Neural progenitor cell (in vitro differentiated cells): ENCODE results near the gene TPGS1. TPM values are rescaled to one million over a fixed set of nuclear protein-coding genes. Genes with fewer than 3 reads are reported as not detected.

Experiments used
- DNase-seq: peaks from one replicate; pipeline ENCODE4 v3.0.0-alpha.2; 2016; ENCODE audit warnings: low spot score
- H2AFZ ChIP-seq: fragments of 200-600 bp; sonication (generic); replicated peaks from 2 replicates; pipeline ENCODE4 v1.6.1; 2016; ENCODE audit warnings: antibody characterized with exemption
- H3F3A ChIP-seq: fragments of 200-600 bp; sonication (generic); 2 replicates; pipeline ENCODE4 v1.6.1; 2016; ENCODE audit warnings: antibody characterized with exemption, low read depth
- H3K27ac ChIP-seq: fragments of 200-600 bp; sonication (generic); 2 replicates; pipeline ENCODE4 v1.5.1; 2016; ENCODE audit warnings: mild to moderate bottlenecking
- H3K27me3 ChIP-seq: fragments of 200-600 bp; sonication (generic); 2 replicates; pipeline ENCODE4 v1.6.1; 2016; ENCODE audit warnings: mild to moderate bottlenecking, moderate library complexity
- H3K36me3 ChIP-seq: fragments of 200-600 bp; sonication (generic); 2 replicates; pipeline ENCODE4 v1.5.1; 2016
- H3K4me1 ChIP-seq: fragments of 200-600 bp; sonication (generic); 2 replicates; pipeline ENCODE4 v1.6.1; 2016; ENCODE audit warnings: mixed run types
- H3K4me2 ChIP-seq: fragments of 200-600 bp; sonication (generic); 2 replicates; pipeline ENCODE4 v1.6.1; 2016
- H3K4me3 ChIP-seq: fragments of 200-600 bp; sonication (generic); 2 replicates; pipeline ENCODE4 v1.5.1; 2016
- H3K79me2 ChIP-seq: fragments of 200-600 bp; sonication (generic); 2 replicates; pipeline ENCODE4 v1.6.1; 2016; ENCODE audit warnings: low read depth
- H3K9ac ChIP-seq: fragments of 200-600 bp; sonication (generic); 2 replicates; pipeline ENCODE4 v1.6.1; 2016
- H3K9me3 ChIP-seq: fragments of 200-600 bp; sonication (generic); 2 replicates; pipeline ENCODE4 v1.5.1; 2016; ENCODE audit warnings: low read depth
- H4K20me1 ChIP-seq: fragments of 200-600 bp; sonication (generic); 2 replicates; pipeline ENCODE4 v1.6.1; 2016; ENCODE audit warnings: low read depth
- H3K27ac Mint-ChIP-seq: 3 replicates; pipeline ENCODE4 v1.8.0; 2021; ENCODE audit warnings: mixed read lengths
- H3K27me3 Mint-ChIP-seq: 2 replicates; pipeline ENCODE4 v1.8.0; 2022; ENCODE audit warnings: low read depth, mild to moderate bottlenecking, inconsistent platforms, moderate library complexity, mixed read lengths; ENCODE audit not compliant: insufficient read depth
- H3K36me3 Mint-ChIP-seq: 3 replicates; pipeline ENCODE4 v1.8.0; 2021; ENCODE audit warnings: mixed read lengths
- H3K4me1 Mint-ChIP-seq: 3 replicates; pipeline ENCODE4 v1.8.0; 2021; ENCODE audit warnings: mixed read lengths
- H3K4me3 Mint-ChIP-seq: 3 replicates; pipeline ENCODE4 v1.8.0; 2021; ENCODE audit warnings: mild to moderate bottlenecking, moderate library complexity, mixed read lengths
- H3K9me3 Mint-ChIP-seq: 3 replicates; pipeline ENCODE4 v1.8.0; 2020; ENCODE audit warnings: mixed read lengths
- CTCF ChIP-seq: fragments of 200-600 bp; sonication (generic); IDR thresholded peaks from 2 replicates; pipeline ENCODE4 v1.5.1; 2017; ENCODE audit warnings: antibody characterized with exemption, mild to moderate bottlenecking
- EZH2 ChIP-seq: fragments of 200-600 bp; sonication (generic); IDR thresholded peaks from 2 replicates; pipeline ENCODE4 v1.6.1; 2017; ENCODE audit warnings: antibody characterized with exemption, mild to moderate bottlenecking, moderate library complexity
- EZH2phosphoT487 ChIP-seq: fragments of 200-600 bp; sonication (generic); IDR thresholded peaks from 2 replicates; pipeline ENCODE4 v1.6.1; 2017; ENCODE audit warnings: antibody characterized with exemption
- total RNA-seq: library from RNA; depleted of rRNA; stranded (reverse); fragments of >200 nt; gene quantifications from 2 replicates; pipeline ENCODE4 v1.2.3, GENCODE V29; 2015; ENCODE audit warnings: low replicate concordance

The TPGS1 gene
- total RNA-seq, 1 donor from 2014 or later = 9.4 TPM

GRCh38 chr19:542173-542866 lies 35.0 kb downstream of the TPGS1 start:
- H3K4me1 ChIP-seq = no peaks in the 10 kb centered on the region
- no peaks in the 10 kb centered on the region for H3F3A ChIP-seq
- Mint-ChIP-seq H3K27me3 (peaks cover 6% of the 10 kb centered on the region), H3K4me1 (no peaks in the 10 kb centered on the region), H3K4me3 (no peak overlapping the region), H3K36me3 (peaks cover 10% of the 10 kb centered on the region), H3K27ac (no peak overlapping the region), H3K9me3 (no peaks in the 10 kb centered on the region)
- no peaks in the 10 kb centered on the region for H3K36me3 ChIP-seq
- no peak for DNase-seq
- H3K4me2 ChIP-seq = no peak overlapping the region
- peaks cover 14% of the 10 kb centered on the region for H4K20me1 ChIP-seq
- H3K27me3 ChIP-seq = no peaks in the 10 kb centered on the region
- no peak overlapping the region for H2AFZ ChIP-seq
- H3K9ac ChIP-seq = no peak overlapping the region
- H3K9me3 ChIP-seq = no peaks in the 10 kb centered on the region
- no peaks in the 10 kb centered on the region for H3K79me2 ChIP-seq
- no peak for TF ChIP-seq EZH2
- TF ChIP-seq CTCF = no peak
- TF ChIP-seq EZH2phosphoT487 = no peak
- H3K27ac ChIP-seq = no peak overlapping the region
- H3K4me3 ChIP-seq = no peak overlapping the region

- Mint-ChIP-seq H3K27ac (no peak within 1 kb of the TSS), H3K4me1 (no peaks in the 10 kb centered on the region), H3K4me3 (no peak within 1 kb of the TSS), H3K9me3 (no peaks in the 10 kb centered on the region), H3K27me3 (peaks cover 6% of the 10 kb centered on the region), H3K36me3 (peaks cover 3% of the 10 kb centered on the region)
- Histone ChIP-seq H2AFZ (no peak within 1 kb of the TSS), H3K27ac (no peak within 1 kb of the TSS), H3K36me3 (no peaks in the 10 kb centered on the region), H3K79me2 (no peaks in the 10 kb centered on the region), H3K4me3 (no peak within 1 kb of the TSS), H4K20me1 (peaks cover 5% of the 10 kb centered on the region), H3F3A (no peaks in the 10 kb centered on the region), H3K9ac (no peak within 1 kb of the TSS), H3K4me1 (no peaks in the 10 kb centered on the region), H3K27me3 (no peaks in the 10 kb centered on the region), H3K4me2 (no peak within 1 kb of the TSS), H3K9me3 (no peaks in the 10 kb centered on the region)
- no peak for TF ChIP-seq EZH2phosphoT487
- TF ChIP-seq CTCF = no peak
- TF ChIP-seq EZH2 = no peak
- DNase-seq = no peak
Measured at GRCh38 chr19:543910-544608, 36.8 kb downstream of the TPGS1 start, which contains the start of gene GZMM. GZMM (plus strand) TSS chr19:544053; CDS start chr19:544072, 19 bp downstream.

DNA sequence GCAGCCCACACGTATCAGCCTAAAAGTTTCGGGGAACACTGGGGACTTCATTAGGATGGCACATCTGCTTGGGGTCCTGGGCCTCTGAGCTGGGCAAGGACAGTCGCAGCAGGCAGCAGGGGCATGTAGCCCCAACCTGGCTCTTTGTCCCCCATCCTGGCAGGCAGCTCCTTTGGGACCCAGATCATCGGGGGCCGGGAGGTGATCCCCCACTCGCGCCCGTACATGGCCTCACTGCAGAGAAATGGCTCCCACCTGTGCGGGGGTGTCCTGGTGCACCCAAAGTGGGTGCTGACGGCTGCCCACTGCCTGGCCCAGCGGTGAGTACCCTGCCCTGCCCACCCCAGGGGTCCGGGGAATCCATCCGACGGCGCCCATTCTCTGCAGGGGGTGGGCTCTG lies 39.8 kb downstream of the TPGS1 start:
- DNase-seq = no peak
- H2AFZ ChIP-seq = no peak overlapping the region
- H3K36me3 Mint-ChIP-seq = peaks cover 3% of the 10 kb centered on the region

More for the DNA sequence above, 39.8 kb downstream of the TPGS1 start:
- no peak overlapping the region for H3K9ac ChIP-seq
- Mint-ChIP-seq H3K27ac (no peak overlapping the region), H3K9me3 (no peaks in the 10 kb centered on the region), H3K4me1 (peaks cover 5% of the 10 kb centered on the region), H3K4me3 (no peak overlapping the region), H3K27me3 (peaks cover 8% of the 10 kb centered on the region)
- no peaks in the 10 kb centered on the region for H3K36me3 ChIP-seq
- H3K4me2 ChIP-seq = no peak overlapping the region
- H3K4me1 ChIP-seq = peaks cover 2% of the 10 kb centered on the region
- H3F3A ChIP-seq = peaks cover 16% of the 10 kb centered on the region
- H3K79me2 ChIP-seq = no peaks in the 10 kb centered on the region
- no peak for TF ChIP-seq EZH2phosphoT487
- no peaks in the 10 kb centered on the region for H4K20me1 ChIP-seq
- no peak overlapping the region for H3K27ac ChIP-seq
- H3K9me3 ChIP-seq = no peaks in the 10 kb centered on the region
- peaks cover 14% of the 10 kb centered on the region for H3K27me3 ChIP-seq
- H3K4me3 ChIP-seq = no peak overlapping the region
